Retinal pigment epithelial cell (primary cell): Measurements from ENCODE around the gene SLC25A38.

Source experiments
- DNase-seq: peaks from one replicate; pipeline ENCODE4 v3.0.0-alpha.2; 2010; ENCODE audit warnings: low read depth
- H3K4me3 ChIP-seq: 2 replicates; pipeline ENCODE4 v1.5.1; 2011; ENCODE audit warnings: mild to moderate bottlenecking, low read length, control low read depth, moderate library complexity
- CTCF ChIP-seq: conservative IDR thresholded peaks from 2 replicates; pipeline ENCODE4 v1.5.1; 2011; ENCODE audit warnings: low read depth, low read length, control low read depth, inconsistent platforms

Gene SLC25A38

DNA sequence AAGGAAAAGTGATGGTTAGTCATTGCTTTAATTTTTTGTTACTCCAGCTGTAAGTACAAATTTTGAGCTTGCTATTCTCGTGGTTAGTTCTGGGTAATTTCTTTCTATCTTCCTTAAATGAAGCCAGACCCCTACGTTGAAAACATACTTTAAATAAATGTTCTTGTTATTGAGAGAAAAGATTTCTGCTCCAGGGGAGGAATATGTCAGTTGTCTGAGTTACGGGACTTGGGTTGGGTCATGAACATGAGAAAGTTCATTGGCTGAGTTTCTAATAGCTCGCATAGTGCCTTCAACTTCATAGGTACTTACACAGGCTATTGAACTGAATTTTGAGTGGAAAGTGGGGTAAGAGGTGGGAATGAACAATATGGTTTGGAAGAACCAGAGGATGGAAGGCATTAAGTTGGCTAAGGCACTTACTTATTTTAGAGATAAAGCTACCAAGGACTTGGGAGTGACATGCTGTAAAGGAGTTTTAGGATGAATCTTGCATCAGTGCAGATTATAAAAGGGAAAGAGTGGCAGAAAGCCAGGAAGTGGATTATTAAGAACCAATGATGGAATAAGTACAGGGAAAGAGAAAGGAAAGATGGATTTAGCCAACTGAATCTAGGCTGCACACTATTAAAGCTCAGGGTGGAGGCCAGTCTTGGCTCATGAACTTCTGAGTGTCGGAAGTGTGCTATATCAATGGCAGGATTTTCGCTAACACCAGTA, 24.8 kb downstream of the SLC25A38 start:
- H3K4me3 ChIP-seq, result peak overlapping the region; percentile 89
- no peak for TF ChIP-seq CTCF
- DNase-seq, result no peak

- peak overlapping the region; percentile 89 for H3K4me3 ChIP-seq
- DNase-seq, result no peak
- no peak for TF ChIP-seq CTCF
These were observed 25.6 kb downstream of the SLC25A38 start for GRCh38 chr3:39408493-39409372.

GRCh38 chr3:39409514-39410136, 26.5 kb downstream of the SLC25A38 start:
- DNase-seq, result no peak
- H3K4me3 ChIP-seq, result peak overlapping the region; percentile 12
- TF ChIP-seq CTCF, result no peak

GRCh38 chr3:39410893-39411292, 27.7 kb downstream of the SLC25A38 start:
- no peak for DNase-seq
- no peak for TF ChIP-seq CTCF
- no peak overlapping the region for H3K4me3 ChIP-seq

GRCh38 chr3:39412668-39413260, 29.6 kb downstream of the SLC25A38 start:
- TF ChIP-seq CTCF, result no peak
- H3K4me3 ChIP-seq, result no peak overlapping the region
- no peak for DNase-seq

GRCh38 chr3:39413691-39414420, 30.7 kb downstream of the SLC25A38 start:
- no peak overlapping the region for H3K4me3 ChIP-seq
- TF ChIP-seq CTCF, result no peak
- no peak for DNase-seq
